WTC11 (cell line): ENCODE data around the gene TOB1. TPM values are rescaled to one million over a fixed set of nuclear protein-coding genes. Genes with fewer than 3 reads are reported as not detected.

Experiments used
- ATAC-seq: fragments of 200-7000 bp; cut with Tn5 transposase; 2 replicates; pipeline ENCODE4 v1.10.0; 2021; ENCODE audit warnings: mild to moderate bottlenecking, moderate library complexity
- CTCF ChIA-PET: fragments of 300-600 bp; sonication (Branson Sonifier 250); formaldehyde crosslinking; loops from one replicate; lab custom pipeline; 2021; ENCODE audit warnings: antibody characterized with exemption; lab: Charles Lee
- POLR2A ChIA-PET: fragments of 350-600 bp; sonication (Branson Sonifier 250); formaldehyde crosslinking; loops from one replicate; lab custom pipeline; 2021; ENCODE audit warnings: antibody characterized with exemption; lab: Charles Lee
- DNase-seq: peaks from one replicate; pipeline ENCODE4 v3.0.0; 2021; ENCODE audit warnings: low spot score
- H3K27ac Mint-ChIP-seq: 2 replicates; pipeline ENCODE4 v1.8.0; 2021; ENCODE audit warnings: mixed read lengths
- H3K27me3 Mint-ChIP-seq: 2 replicates; pipeline ENCODE4 v1.8.0; 2021; ENCODE audit warnings: low read depth, mild to moderate bottlenecking, moderate library complexity, mixed read lengths
- H3K36me3 Mint-ChIP-seq: 2 replicates; pipeline ENCODE4 v1.8.0; 2021; ENCODE audit warnings: mixed read lengths
- H3K4me1 Mint-ChIP-seq: 2 replicates; pipeline ENCODE4 v1.8.0; 2022; ENCODE audit warnings: mixed read lengths
- H3K4me3 Mint-ChIP-seq: 2 replicates; pipeline ENCODE4 v1.8.0; 2021; ENCODE audit warnings: mild to moderate bottlenecking, moderate library complexity, mixed read lengths
- H3K9me3 Mint-ChIP-seq: 2 replicates; pipeline ENCODE4 v1.8.0; 2021; ENCODE audit warnings: mixed read lengths
- ARID4B ChIP-seq: sonication (generic); formaldehyde crosslinking; IDR thresholded peaks from 2 replicates; pipeline ENCODE4 v1.8.0; 2023; ENCODE audit warnings: missing genetic modification reagents, mild to moderate bottlenecking, borderline replicate concordance
- CREB1 ChIP-seq: sonication (generic); formaldehyde crosslinking; IDR thresholded peaks from 2 replicates; pipeline ENCODE4 v1.8.0; 2023; ENCODE audit warnings: mild to moderate bottlenecking, missing genetic modification reagents
- CREM ChIP-seq: sonication (generic); formaldehyde crosslinking; IDR thresholded peaks from 2 replicates; pipeline ENCODE4 v1.8.1; 2022; ENCODE audit warnings: mild to moderate bottlenecking, missing genetic modification reagents, moderate library complexity
- ESRRA ChIP-seq: sonication (generic); formaldehyde crosslinking; IDR thresholded peaks from 2 replicates; pipeline ENCODE4 v1.8.1; 2022; ENCODE audit warnings: mild to moderate bottlenecking, missing genetic modification reagents, borderline replicate concordance
- ETV6 ChIP-seq: sonication (generic); formaldehyde crosslinking; IDR thresholded peaks from 2 replicates; pipeline ENCODE4 v1.8.1; 2022; ENCODE audit warnings: mild to moderate bottlenecking, missing genetic modification reagents
- HMGXB4 ChIP-seq: sonication (generic); formaldehyde crosslinking; IDR thresholded peaks from 2 replicates; pipeline ENCODE4 v1.8.1; 2023; ENCODE audit warnings: mild to moderate bottlenecking, moderate library complexity, missing genetic modification reagents
- NFYB ChIP-seq: sonication (generic); formaldehyde crosslinking; conservative IDR thresholded peaks from 2 replicates; pipeline ENCODE4 v1.8.0; 2022; ENCODE audit warnings: low read depth, missing genetic modification reagents
- RELA ChIP-seq: sonication (generic); formaldehyde crosslinking; IDR thresholded peaks from 2 replicates; pipeline ENCODE4 v1.8.1; 2022; ENCODE audit warnings: missing genetic modification reagents, mild to moderate bottlenecking, borderline replicate concordance
- SMAD3 ChIP-seq: sonication (generic); formaldehyde crosslinking; IDR thresholded peaks from 2 replicates; pipeline ENCODE4 v1.8.0; 2022; ENCODE audit warnings: missing genetic modification reagents, mild to moderate bottlenecking, borderline replicate concordance
- SP1 ChIP-seq: sonication (generic); formaldehyde crosslinking; conservative IDR thresholded peaks from 2 replicates; pipeline ENCODE4 v1.8.1; 2022; ENCODE audit warnings: missing genetic modification reagents
- STAT6 ChIP-seq: sonication (generic); formaldehyde crosslinking; conservative IDR thresholded peaks from 2 replicates; pipeline ENCODE4 v1.8.1; 2023; ENCODE audit warnings: mild to moderate bottlenecking, low read depth, missing genetic modification reagents, moderate library complexity
- TCF7 ChIP-seq: sonication (generic); formaldehyde crosslinking; IDR thresholded peaks from 2 replicates; pipeline ENCODE4 v1.8.0; 2022; ENCODE audit warnings: mild to moderate bottlenecking, low read depth, missing genetic modification reagents, moderate library complexity
- ZBTB43 ChIP-seq: sonication (generic); formaldehyde crosslinking; IDR thresholded peaks from 2 replicates; pipeline ENCODE4 v1.8.1; 2023; ENCODE audit warnings: mild to moderate bottlenecking, missing genetic modification reagents
- total RNA-seq: library from RNA; stranded (reverse); gene quantifications from 3 replicates; pipeline ENCODE4 v1.2.3, GENCODE V29; 2021

TOB1 gene
- total RNA-seq, 1 experiment from 2014 or later: 36.0 TPM

GRCh38 chr17:50843150-50843905 lies 22.8 kb downstream of the TOB1 start:
- Mint-ChIP-seq H3K36me3 (no peaks in the 10 kb centered on the region), H3K27ac (no peak overlapping the region), H3K4me3 (no peak overlapping the region)
- no peak for ATAC-seq
- CTCF ChIA-PET: interaction anchor here (1.2 to 9.0 kb wide), 4 partner anchors 9 to 114 kb away, joined by 4 to 233 read pairs (median 8); no protein-coding TSS in a partner anchor
- TF ChIP-seq RELA (CRISPR knock-in tag) (no peak), ARID4B (CRISPR knock-in tag) (no peak), ZBTB43 (CRISPR knock-in tag) (no peak), TCF7 (CRISPR knock-in tag) (no peak), CREM (CRISPR knock-in tag) (no peak), HMGXB4 (CRISPR knock-in tag) (no peak), ETV6 (CRISPR knock-in tag) (no peak), CREB1 (CRISPR knock-in tag) (no peak), ESRRA (CRISPR knock-in tag) (no peak), SP1 (CRISPR knock-in tag) (no peak), SMAD3 (CRISPR knock-in tag) (no peak), NFYB (CRISPR knock-in tag) (no peak), STAT6 (no peak)
- TF ChIP-seq, all 79 proteins: peak for 0
- POLR2A ChIA-PET: interaction anchor here (0.5 to 1.8 kb wide), 3 partner anchors 60 to 201 kb away, joined by 3 to 6 read pairs (median 4); no protein-coding TSS in a partner anchor
- Mint-ChIP-seq H3K9me3 (no peaks in the 10 kb centered on the region), H3K27me3 (no peaks in the 10 kb centered on the region), H3K4me1 (peaks cover 9% of the 10 kb centered on the region)
- DNase-seq: no peak
